K562 (cell line): ENCODE results near the gene KLHL41. TPM values are rescaled to one million over a fixed set of nuclear protein-coding genes. Genes with fewer than 3 reads are reported as not detected.

Experiments
- CBX3 ChIP-seq, 2 experiments: IDR thresholded peaks; 1 replicate in 1 of 2; 2 replicates in 1 of 2; pipeline ENCODE4 v1.6.1; 2012; ENCODE audit warnings: inconsistent platforms in 2 of 2, low read length in 2 of 2, borderline replicate concordance in 1 of 2, control low read depth in 1 of 2
- GTF3C2 ChIP-seq: IDR thresholded peaks from 3 replicates; pipeline ENCODE4 v1.6.1; 2011; ENCODE audit warnings: borderline replicate concordance, mild to moderate bottlenecking, moderate library complexity; ENCODE audit not compliant: insufficient read length; ENCODE audit errors: extremely low read depth
- HMG20B ChIP-seq: fragments of 250-450 bp; sonication (Bioruptor Pico); IDR thresholded peaks from 2 replicates; pipeline ENCODE4 v1.5.0; 2021; ENCODE audit warnings: mild to moderate bottlenecking
- MEIS2 ChIP-seq: fragments of 450-650 bp; IDR thresholded peaks from 2 replicates; pipeline ENCODE4 v1.6.1; 2014; ENCODE audit warnings: mild to moderate bottlenecking; ENCODE audit not compliant: partially characterized antibody
- NFIX ChIP-seq: fragments of 250-450 bp; sonication (Bioruptor Pico); IDR thresholded peaks from 2 replicates; pipeline ENCODE4 v1.4.0; 2020; ENCODE audit warnings: low read depth, mild to moderate bottlenecking, moderate library complexity
- NR1H2 ChIP-seq: sonication (generic); formaldehyde crosslinking; IDR thresholded peaks from 2 replicates; pipeline ENCODE4 v1.4.0; 2020; ENCODE audit warnings: mild to moderate bottlenecking, missing genetic modification reagents
- RNF2 ChIP-seq: sonication (generic); IDR thresholded peaks from 2 replicates; pipeline ENCODE4 v1.6.1; 2016
- TFAM ChIP-seq: fragments of 250-450 bp; sonication (Bioruptor Pico); conservative IDR thresholded peaks from 2 replicates; pipeline ENCODE4 v1.5.0; 2021; ENCODE audit warnings: mild to moderate bottlenecking, moderate library complexity
- XRCC3 ChIP-seq: fragments of 450-650 bp; IDR thresholded peaks from 2 replicates; pipeline ENCODE4 v1.6.1; 2017; ENCODE audit warnings: mild to moderate bottlenecking, moderate library complexity
- ZNF507 ChIP-seq: conservative IDR thresholded peaks from 2 replicates; pipeline ENCODE4 v1.6.1; 2017; ENCODE audit warnings: missing genetic modification characterization, missing compliant biosample characterization
- ZNF592 ChIP-seq: fragments of 450-650 bp; IDR thresholded peaks from 2 replicates; pipeline ENCODE4 v1.6.1; 2017; ENCODE audit warnings: antibody characterized with exemption, mild to moderate bottlenecking
- ZNF695 ChIP-seq: fragments of 450-650 bp; formaldehyde crosslinking; IDR thresholded peaks from 2 replicates; pipeline ENCODE4 v1.4.0; 2020; ENCODE audit warnings: mild to moderate bottlenecking, moderate library complexity
- ZNF766 ChIP-seq: fragments of 200-800 bp; sonication (Bioruptor generic); conservative IDR thresholded peaks from 2 replicates; pipeline ENCODE4 v1.6.1; 2016; ENCODE audit warnings: missing genetic modification characterization, missing compliant biosample characterization
- polyA plus RNA-seq, 8 experiments: library from polyadenylated mRNA; depleted of rRNA in 4 of 8; stranded (reverse) in 5 of 8; unstranded in 3 of 8; fragments of >200 nt; fragmentation: Nextera tagmentation in 2 of 8; fragmentation: Illumina TruSeq in 1 of 8; extraction: Ambion mirVana in 2 of 8; extraction: Trizol in 1 of 8; gene quantifications; 2 replicates each; pipeline versions ENCODE4 v1.2.1 to v1.2.3, GENCODE V29; 2011 to 2014; ENCODE audit warnings: inconsistent platforms in 1 of 8, missing spikeins in 1 of 8
- total RNA-seq, 7 experiments: library from RNA; depleted of rRNA in 6 of 7; stranded (reverse); fragments of >200 nt in 6 of 7; fragmentation: Illumina TruSeq in 2 of 7; extraction: Trizol in 2 of 7; gene quantifications; 2 replicates each; pipeline versions ENCODE4 v1.2.1 to v1.2.3, GENCODE V29; 2011 to 2021; ENCODE audit warnings: low replicate concordance in 1 of 7
- TF ChIP-seq, protein P1 (sequence below): sonication (generic); formaldehyde crosslinking; IDR thresholded peaks from 2 replicates; pipeline ENCODE4 v1.8.1; 2023; ENCODE audit warnings: mild to moderate bottlenecking, missing genetic modification reagents
- TF ChIP-seq, protein P2 (sequence below): sonication (generic); IDR thresholded peaks from 2 replicates; pipeline ENCODE4 v1.6.1; 2016
- TF ChIP-seq, protein P3 (sequence below): sonication (generic); formaldehyde crosslinking; IDR thresholded peaks from 2 replicates; pipeline ENCODE4 v1.8.0; 2022; ENCODE audit warnings: missing genetic modification reagents, mild to moderate bottlenecking, borderline replicate concordance
- TF ChIP-seq, protein P4 (sequence below): fragments of 250-450 bp; sonication (Bioruptor Pico); IDR thresholded peaks from 2 replicates; pipeline ENCODE4 v1.8.0; 2022; ENCODE audit warnings: moderate library complexity, mild to moderate bottlenecking, inconsistent platforms

The KLHL41 gene
- total and polyA plus RNA-seq, 9 of the 15 experiments (the other 6 are each of a cell fraction or from before 2014, with no cell fraction given): 0.05 to 1.5 (median 0.09) TPM

DNA sequence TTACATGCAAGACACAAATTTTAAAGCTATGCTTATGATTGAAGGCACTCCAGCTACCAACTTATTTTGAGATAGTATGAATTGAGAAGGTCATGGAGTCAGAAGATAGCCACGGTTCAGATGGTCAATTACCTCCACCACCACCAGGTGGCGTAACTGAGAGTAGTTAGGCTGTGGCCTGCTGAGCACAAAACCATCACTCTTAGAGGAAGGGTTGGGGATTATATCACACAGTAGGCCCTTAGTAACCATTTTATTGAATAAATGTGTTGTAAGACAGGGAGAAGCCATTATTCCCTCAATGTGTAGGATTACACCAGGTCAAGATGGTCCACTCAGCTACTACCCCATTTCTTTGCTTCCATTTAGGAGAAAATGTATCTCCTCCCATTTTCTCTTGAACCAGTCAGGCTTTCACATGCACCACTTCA, 18.8 kb downstream of the KLHL41 start (continued):
- TF ChIP-seq, protein P1, sequence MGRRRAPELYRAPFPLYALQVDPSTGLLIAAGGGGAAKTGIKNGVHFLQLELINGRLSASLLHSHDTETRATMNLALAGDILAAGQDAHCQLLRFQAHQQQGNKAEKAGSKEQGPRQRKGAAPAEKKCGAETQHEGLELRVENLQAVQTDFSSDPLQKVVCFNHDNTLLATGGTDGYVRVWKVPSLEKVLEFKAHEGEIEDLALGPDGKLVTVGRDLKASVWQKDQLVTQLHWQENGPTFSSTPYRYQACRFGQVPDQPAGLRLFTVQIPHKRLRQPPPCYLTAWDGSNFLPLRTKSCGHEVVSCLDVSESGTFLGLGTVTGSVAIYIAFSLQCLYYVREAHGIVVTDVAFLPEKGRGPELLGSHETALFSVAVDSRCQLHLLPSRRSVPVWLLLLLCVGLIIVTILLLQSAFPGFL (CRISPR knock-in tag): no peak
- TF ChIP-seq ZNF695 (CRISPR knock-in tag): no peak
- TF ChIP-seq HMG20B (CRISPR knock-in tag): no peak
- TF ChIP-seq, protein P2, sequence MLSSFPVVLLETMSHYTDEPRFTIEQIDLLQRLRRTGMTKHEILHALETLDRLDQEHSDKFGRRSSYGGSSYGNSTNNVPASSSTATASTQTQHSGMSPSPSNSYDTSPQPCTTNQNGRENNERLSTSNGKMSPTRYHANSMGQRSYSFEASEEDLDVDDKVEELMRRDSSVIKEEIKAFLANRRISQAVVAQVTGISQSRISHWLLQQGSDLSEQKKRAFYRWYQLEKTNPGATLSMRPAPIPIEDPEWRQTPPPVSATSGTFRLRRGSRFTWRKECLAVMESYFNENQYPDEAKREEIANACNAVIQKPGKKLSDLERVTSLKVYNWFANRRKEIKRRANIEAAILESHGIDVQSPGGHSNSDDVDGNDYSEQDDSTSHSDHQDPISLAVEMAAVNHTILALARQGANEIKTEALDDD: peak; percentile 26; the same call in 1 of the 2 replicates
- no peak for TF ChIP-seq GTF3C2
- TF ChIP-seq, protein P3, sequence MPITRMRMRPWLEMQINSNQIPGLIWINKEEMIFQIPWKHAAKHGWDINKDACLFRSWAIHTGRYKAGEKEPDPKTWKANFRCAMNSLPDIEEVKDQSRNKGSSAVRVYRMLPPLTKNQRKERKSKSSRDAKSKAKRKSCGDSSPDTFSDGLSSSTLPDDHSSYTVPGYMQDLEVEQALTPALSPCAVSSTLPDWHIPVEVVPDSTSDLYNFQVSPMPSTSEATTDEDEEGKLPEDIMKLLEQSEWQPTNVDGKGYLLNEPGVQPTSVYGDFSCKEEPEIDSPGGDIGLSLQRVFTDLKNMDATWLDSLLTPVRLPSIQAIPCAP (CRISPR knock-in tag): no peak
- TF ChIP-seq NFIX (CRISPR knock-in tag): no peak
- no peak for TF ChIP-seq NR1H2 (CRISPR knock-in tag)
- TF ChIP-seq ZNF592: 0 out of 2 replicates have a peak, but pooled peaks have one; percentile 27
- TF ChIP-seq CBX3 (IDR thresholded peaks at IDR 0.05; ENCODE audit: borderline replicate concordance in 1 of 2, low read length in 2 of 2): peak in 1 of 2 experiments; percentile 79; a peak in 1 of 3 replicates
- no peak for TF ChIP-seq ZNF507
- TF ChIP-seq, protein P4, sequence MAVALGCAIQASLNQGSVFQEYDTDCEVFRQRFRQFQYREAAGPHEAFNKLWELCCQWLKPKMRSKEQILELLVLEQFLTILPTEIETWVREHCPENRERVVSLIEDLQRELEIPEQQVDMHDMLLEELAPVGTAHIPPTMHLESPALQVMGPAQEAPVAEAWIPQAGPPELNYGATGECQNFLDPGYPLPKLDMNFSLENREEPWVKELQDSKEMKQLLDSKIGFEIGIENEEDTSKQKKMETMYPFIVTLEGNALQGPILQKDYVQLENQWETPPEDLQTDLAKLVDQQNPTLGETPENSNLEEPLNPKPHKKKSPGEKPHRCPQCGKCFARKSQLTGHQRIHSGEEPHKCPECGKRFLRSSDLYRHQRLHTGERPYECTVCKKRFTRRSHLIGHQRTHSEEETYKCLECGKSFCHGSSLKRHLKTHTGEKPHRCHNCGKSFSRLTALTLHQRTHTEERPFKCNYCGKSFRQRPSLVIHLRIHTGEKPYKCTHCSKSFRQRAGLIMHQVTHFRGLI (CRISPR knock-in tag): no peak
- TF ChIP-seq TFAM (CRISPR knock-in tag): no peak
- no peak for TF ChIP-seq XRCC3
- no peak for TF ChIP-seq ZNF766 (CRISPR knock-in tag)
- TF ChIP-seq RNF2: no peak
- TF ChIP-seq MEIS2: peak; percentile 14
